ENCODE results near the gene GSTT4.
"Not testable (repeated sequence)": the region's sequence is repeated elsewhere in the genome, so short reads cannot be mapped to it uniquely, and the experiment has no call there.

Gene GSTT4

DNA sequence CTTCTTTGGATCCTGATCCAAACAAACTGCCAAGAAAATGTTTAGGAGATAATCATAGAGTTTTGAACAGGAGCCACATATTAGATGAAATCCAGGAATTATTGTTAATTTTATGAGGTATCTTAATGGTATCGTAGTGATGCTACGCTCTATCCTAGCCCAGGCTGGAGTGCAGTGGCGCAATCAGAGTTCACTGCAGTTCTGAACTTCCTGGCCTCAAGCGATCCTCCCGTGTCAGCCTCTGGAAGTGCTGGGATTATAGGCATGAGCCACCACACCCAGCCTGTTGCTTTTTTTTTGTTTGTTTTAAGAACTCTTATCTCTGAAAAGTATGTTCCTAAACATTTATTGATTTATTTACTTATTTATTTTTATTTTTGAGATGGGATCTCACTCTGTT lies 2.4 kb downstream of the GSTT4 start:
- no peak overlapping the region for H3K4me3 ChIP-seq (ENCODE audit: low read length)
- no peaks in the 10 kb centered on the region for H3K27me3 ChIP-seq (ENCODE audit: control insufficient read depth, insufficient read depth, low read length)
- H3K27ac ChIP-seq (ENCODE audit: low read depth, low read length): no peak overlapping the region
- peaks cover 4% of the 10 kb centered on the region for H3K4me1 ChIP-seq (ENCODE audit: control insufficient read depth, insufficient read depth, low read length)
- H3K9ac ChIP-seq (ENCODE audit: low read length): no peak overlapping the region
- no peaks in the 10 kb centered on the region for H3K36me3 ChIP-seq (ENCODE audit: control insufficient read depth, insufficient read depth, low read length)

DNA sequence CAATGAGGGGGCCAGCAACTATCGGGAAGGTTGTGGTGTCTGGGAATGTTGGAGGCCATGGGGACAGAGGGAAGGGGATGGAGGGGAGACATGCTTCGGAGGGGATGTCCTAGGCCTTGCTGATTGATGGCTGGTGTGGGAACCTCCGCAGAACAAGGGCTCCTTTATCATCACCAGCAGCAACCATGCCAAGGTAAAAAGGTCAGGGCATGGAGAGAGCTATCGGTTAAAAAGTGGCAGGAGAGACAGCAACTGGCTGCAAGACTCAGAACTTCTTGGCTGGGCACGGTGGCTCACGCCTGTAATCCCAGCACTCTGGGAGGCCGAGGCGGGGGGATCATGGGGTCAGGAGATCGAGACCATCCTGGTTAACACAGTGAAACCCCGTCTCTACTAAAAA lies 3.0 kb downstream of the GSTT4 start:
- Histone ChIP-seq H3K27me3 (ENCODE audit: control insufficient read depth, insufficient read depth, low read length) (no peaks in the 10 kb centered on the region), H3K27ac (ENCODE audit: low read depth, low read length) (no peak overlapping the region), H3K36me3 (ENCODE audit: control insufficient read depth, insufficient read depth, low read length) (no peaks in the 10 kb centered on the region), H3K4me3 (ENCODE audit: low read length) (no peak overlapping the region), H3K9ac (ENCODE audit: low read length) (no peak overlapping the region), H3K4me1 (ENCODE audit: control insufficient read depth, insufficient read depth, low read length) (peaks cover 4% of the 10 kb centered on the region)

DNA sequence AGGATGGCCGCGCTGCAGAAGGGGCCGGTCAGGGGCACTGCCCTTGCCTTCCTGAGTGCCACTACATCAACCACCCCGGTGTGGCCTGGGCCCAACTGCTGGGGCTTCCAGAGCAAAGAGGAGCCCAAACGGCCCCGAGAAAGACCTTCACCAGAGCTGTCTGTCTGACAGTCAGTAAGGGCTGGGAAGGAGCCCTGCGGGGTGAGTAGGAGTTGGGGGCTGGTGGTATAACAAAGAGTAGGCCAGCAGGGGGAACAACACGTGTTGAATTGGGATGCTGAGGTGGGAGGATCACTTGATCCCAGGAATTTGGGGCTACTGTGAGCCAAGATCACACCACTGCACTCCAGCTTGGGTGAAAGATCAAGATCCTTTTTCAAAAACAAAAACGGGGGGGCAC lies 3.9 kb downstream of the GSTT4 start:
- H3K9ac ChIP-seq (ENCODE audit: low read length): no peak overlapping the region
- H3K36me3 ChIP-seq (ENCODE audit: control insufficient read depth, insufficient read depth, low read length): no peaks in the 10 kb centered on the region
- peaks cover 4% of the 10 kb centered on the region for H3K4me1 ChIP-seq (ENCODE audit: control insufficient read depth, insufficient read depth, low read length)
- no peaks in the 10 kb centered on the region for H3K27me3 ChIP-seq (ENCODE audit: control insufficient read depth, insufficient read depth, low read length)
- no peak overlapping the region for H3K4me3 ChIP-seq (ENCODE audit: low read length)
- no peak overlapping the region for H3K27ac ChIP-seq (ENCODE audit: low read depth, low read length)

DNA sequence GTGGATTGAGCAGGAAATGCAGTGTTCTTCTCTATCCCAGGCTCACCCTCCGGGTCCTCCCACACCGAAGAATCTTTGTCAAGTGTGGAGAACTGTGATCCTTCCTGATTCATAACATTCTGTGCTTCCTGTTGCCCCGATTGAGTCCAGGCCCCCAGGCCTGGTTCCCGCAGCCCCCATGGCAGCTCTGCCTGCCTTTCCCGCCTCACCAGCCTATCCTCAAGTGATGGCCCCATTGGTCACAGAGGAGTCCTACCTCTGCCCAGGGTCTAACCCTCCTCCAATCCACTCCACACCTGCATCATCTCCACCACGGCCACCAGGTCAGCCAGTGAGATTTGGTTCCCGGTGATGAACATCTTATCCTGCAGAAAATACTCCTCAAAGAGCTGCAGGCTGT lies 5.5 kb downstream of the GSTT4 start:
- not testable (repeated sequence) for H3K36me3 ChIP-seq (ENCODE audit: control insufficient read depth, insufficient read depth, low read length); H3K9ac ChIP-seq (ENCODE audit: low read length); H3K4me3 ChIP-seq (ENCODE audit: low read length); H3K4me1 ChIP-seq (ENCODE audit: control insufficient read depth, insufficient read depth, low read length); H3K27ac ChIP-seq (ENCODE audit: low read depth, low read length); H3K27me3 ChIP-seq (ENCODE audit: control insufficient read depth, insufficient read depth, low read length)

DNA sequence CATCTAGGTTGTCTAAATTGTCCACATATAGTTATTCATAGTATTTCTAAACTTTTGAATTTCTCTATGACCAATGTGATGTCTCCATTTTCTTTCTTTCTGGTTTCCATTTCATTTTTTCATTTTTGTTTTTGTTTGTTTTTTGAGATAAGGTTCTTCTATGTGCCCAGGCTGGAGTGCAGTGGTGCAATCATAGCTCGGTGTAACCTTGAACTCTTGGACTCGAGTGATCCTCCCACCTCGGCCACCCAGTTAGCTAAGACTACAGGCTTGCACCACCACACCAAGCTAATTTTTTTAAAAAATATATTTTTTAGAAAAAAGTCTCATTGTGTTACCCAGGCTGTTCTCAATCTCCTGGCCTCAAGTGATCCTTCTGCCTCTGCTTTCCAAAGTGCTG lies 8.2 kb downstream of the GSTT4 start:
- Histone ChIP-seq H3K27me3 (ENCODE audit: control insufficient read depth, insufficient read depth, low read length) (no peaks in the 10 kb centered on the region), H3K27ac (ENCODE audit: low read depth, low read length) (no peak overlapping the region), H3K9ac (ENCODE audit: low read length) (no peak overlapping the region), H3K4me3 (ENCODE audit: low read length) (no peak overlapping the region), H3K4me1 (ENCODE audit: control insufficient read depth, insufficient read depth, low read length) (no peaks in the 10 kb centered on the region), H3K36me3 (ENCODE audit: control insufficient read depth, insufficient read depth, low read length) (no peaks in the 10 kb centered on the region)

DNA sequence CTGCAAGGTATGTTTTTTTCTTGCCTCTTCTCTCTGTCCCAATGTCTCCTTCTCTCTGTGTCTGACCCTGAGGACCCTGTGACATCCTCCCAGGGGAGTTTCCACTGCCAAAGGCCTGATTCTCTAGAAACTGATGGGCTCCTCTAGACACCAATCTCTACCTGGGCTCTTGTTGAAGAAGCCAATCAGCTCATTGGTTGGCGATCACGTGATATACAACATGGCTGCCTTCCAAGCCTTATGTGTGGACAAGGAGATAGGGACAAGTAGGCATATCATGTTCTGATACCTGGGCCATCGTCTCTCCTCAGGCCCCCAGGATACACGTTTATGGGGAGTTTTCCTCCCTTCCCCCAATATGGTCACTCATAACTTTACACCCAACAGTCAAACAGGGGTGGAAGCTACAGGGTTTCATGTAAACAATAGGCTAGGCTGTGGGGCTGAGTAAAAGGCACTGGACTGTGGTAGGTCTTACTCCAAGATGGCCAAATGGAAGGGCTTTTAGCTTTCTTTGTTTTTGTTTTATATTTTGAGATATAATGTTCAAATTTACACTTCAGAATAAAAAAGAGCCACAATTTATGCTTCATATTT lies 11.6 kb downstream of the GSTT4 start:
- H3K27ac ChIP-seq (ENCODE audit: low read depth, low read length); H3K27me3 ChIP-seq (ENCODE audit: control insufficient read depth, insufficient read depth, low read length); H3K4me3 ChIP-seq (ENCODE audit: low read length); H3K9ac ChIP-seq (ENCODE audit: low read length); H3K36me3 ChIP-seq (ENCODE audit: control insufficient read depth, insufficient read depth, low read length); H3K4me1 ChIP-seq (ENCODE audit: control insufficient read depth, insufficient read depth, low read length): not testable (repeated sequence)

DNA sequence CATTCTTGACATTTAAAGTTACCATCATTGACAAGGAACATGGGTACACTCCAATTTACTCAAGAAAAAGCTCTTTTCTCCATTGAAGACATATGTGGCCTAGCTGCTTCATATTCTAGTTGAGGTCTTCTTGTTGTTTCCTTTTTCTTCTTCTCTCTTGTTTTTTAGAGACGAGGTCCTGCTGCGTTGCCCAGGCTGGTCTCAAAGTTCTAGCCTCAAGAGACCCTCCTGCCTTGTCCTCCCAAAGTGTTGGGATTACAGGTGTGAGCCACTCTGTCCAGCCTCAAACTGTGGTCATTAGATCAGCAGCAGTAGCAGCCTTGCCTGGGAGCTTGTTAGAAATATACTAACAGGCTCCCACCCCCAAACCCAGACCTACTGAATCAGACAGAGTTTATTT lies 12.2 kb downstream of the GSTT4 start:
- H3K4me3 ChIP-seq (ENCODE audit: low read length); H3K27me3 ChIP-seq (ENCODE audit: control insufficient read depth, insufficient read depth, low read length); H3K36me3 ChIP-seq (ENCODE audit: control insufficient read depth, insufficient read depth, low read length); H3K9ac ChIP-seq (ENCODE audit: low read length); H3K4me1 ChIP-seq (ENCODE audit: control insufficient read depth, insufficient read depth, low read length); H3K27ac ChIP-seq (ENCODE audit: low read depth, low read length): not testable (repeated sequence)

DNA sequence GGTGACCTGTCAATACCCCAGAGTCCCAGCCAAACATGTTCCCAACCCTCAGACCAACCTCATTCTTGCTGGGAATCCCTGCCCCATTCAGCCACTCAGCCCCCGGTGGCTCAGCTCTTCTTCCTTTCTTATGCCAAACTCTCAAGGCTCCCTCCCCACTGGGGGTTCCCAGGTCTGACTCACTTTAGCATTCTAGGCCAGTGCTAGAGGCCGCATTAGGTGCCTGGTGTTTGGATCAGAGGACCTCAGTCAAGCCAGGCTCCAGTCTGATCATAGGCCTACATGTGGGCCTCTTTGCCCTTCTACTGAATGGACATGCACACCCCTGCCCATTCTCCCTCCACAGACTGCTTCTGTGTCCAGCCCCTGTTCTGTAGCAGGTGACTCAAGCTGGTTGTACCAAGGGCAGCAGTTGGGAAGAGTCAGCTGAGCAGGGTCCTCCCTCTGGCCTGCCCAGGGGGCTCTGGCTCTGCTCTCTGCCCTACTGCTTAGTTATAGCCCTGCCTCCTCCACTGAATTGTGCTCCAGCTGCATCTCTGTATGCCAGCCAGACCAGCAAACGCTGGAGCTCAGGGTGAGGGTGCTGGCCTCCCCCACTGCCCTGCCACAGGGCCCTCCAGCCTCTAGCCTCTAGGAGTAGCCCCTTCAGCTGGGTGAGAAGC lies 15.5 kb downstream of the GSTT4 start:
- H3K36me3 ChIP-seq (ENCODE audit: control insufficient read depth, insufficient read depth, low read length); H3K4me1 ChIP-seq (ENCODE audit: control insufficient read depth, insufficient read depth, low read length); H3K27me3 ChIP-seq (ENCODE audit: control insufficient read depth, insufficient read depth, low read length); H3K4me3 ChIP-seq (ENCODE audit: low read length); H3K9ac ChIP-seq (ENCODE audit: low read length); H3K27ac ChIP-seq (ENCODE audit: low read depth, low read length): not testable (repeated sequence)

DNA sequence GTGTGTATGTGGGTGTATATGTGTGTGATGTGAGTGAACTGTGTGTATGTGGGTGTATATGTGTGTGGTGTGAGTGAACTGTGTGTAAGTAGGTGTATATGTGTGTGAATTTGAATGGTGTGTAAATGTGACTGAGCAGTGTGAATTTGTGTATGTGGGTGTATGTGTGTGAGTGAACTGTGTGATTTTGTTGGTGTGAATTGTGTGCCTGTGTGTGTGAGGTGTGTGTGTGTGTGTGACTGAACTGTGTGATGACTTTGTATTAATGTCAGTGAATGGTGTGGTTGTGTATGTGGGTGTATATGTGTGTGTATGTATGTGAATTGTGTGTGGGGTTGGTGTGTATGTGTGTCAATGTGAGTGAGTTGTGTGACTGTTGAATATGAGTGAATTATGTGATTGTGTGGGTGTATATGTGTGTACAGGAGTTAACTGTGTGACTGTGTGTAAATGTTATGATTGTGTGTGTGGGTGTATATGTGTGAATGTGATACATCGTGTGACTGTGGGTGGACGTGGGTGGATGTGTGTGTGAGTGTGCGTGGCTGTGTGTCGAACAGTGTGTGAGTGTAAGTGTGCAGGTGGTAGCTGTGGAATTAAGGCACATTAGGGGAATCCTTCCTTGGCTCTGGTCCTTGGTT lies 18.6 kb downstream of the GSTT4 start:
- not testable (repeated sequence) for H3K4me1 ChIP-seq (ENCODE audit: control insufficient read depth, insufficient read depth, low read length); H3K36me3 ChIP-seq (ENCODE audit: control insufficient read depth, insufficient read depth, low read length); H3K27me3 ChIP-seq (ENCODE audit: control insufficient read depth, insufficient read depth, low read length); H3K9ac ChIP-seq (ENCODE audit: low read length); H3K27ac ChIP-seq (ENCODE audit: low read depth, low read length); H3K4me3 ChIP-seq (ENCODE audit: low read length)

DNA sequence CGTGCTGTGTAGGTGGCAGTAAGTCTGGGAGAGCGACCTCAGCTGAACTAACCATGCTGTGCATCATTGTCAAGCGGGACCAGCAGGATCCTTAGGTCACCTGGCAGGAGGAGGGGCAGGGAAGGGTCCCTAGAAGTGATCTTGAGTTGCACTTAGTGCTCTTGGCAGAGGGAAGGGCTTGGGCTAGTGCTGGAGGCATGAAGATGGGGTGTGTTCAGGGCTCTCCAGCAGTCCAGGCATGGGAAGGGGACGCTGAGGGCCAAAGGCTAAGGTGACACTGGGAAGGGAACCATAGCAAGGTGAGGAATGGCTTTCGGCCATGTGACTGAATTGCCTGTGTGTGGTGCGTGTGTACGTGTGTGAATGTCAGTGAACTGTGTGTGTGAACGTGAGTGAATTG lies 19.2 kb downstream of the GSTT4 start:
- H3K27ac ChIP-seq (ENCODE audit: low read depth, low read length); H3K36me3 ChIP-seq (ENCODE audit: control insufficient read depth, insufficient read depth, low read length); H3K9ac ChIP-seq (ENCODE audit: low read length); H3K27me3 ChIP-seq (ENCODE audit: control insufficient read depth, insufficient read depth, low read length); H3K4me3 ChIP-seq (ENCODE audit: low read length); H3K4me1 ChIP-seq (ENCODE audit: control insufficient read depth, insufficient read depth, low read length): not testable (repeated sequence)

DNA sequence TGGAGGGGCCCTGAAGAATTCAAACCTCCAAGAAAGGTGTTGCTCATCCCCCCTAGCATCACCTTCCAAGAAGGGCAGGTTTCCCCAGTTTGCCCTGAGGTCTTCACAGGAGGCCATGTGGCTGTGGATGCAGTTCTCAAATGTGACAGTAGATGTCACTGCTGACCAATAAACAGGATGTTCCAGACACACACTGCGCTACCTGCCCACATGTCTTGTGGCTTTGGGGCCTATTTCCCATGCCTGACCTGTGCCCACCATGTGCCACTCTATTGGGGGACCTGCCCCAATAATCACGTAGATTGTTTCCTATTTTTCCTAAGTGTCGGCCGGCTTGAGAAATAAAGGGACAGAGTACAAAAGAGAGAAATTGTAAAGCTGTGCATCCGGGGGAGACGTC lies 20.8 kb downstream of the GSTT4 start:
- H3K4me1 ChIP-seq (ENCODE audit: control insufficient read depth, insufficient read depth, low read length): no peaks in the 10 kb centered on the region
- H3K4me3 ChIP-seq (ENCODE audit: low read length): no peak overlapping the region
- H3K9ac ChIP-seq (ENCODE audit: low read length): no peak overlapping the region
- no peak overlapping the region for H3K27ac ChIP-seq (ENCODE audit: low read depth, low read length)
- H3K27me3 ChIP-seq (ENCODE audit: control insufficient read depth, insufficient read depth, low read length): no peaks in the 10 kb centered on the region
- no peaks in the 10 kb centered on the region for H3K36me3 ChIP-seq (ENCODE audit: control insufficient read depth, insufficient read depth, low read length)

DNA sequence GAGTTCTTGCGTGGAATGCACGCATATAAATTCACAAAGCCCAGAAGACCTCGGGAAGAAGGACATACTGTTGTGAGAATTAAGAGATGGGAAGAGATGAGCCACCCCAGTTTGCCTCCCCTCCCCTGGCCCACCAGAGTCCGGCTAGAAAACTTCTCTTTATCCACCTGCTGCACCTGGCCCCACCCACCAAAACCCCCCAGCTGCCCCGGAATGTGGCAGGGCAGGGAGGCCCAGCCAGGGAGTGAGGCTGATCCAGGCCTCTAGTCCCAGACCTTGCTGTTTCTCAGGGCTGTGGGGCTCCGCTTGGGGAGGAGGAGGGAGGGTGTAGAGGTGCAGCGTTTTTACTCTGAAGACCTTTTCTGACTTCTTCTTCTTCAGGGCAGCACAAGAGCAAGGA lies 24.7 kb downstream of the GSTT4 start:
- H3K9ac ChIP-seq (ENCODE audit: low read length); H3K27me3 ChIP-seq (ENCODE audit: control insufficient read depth, insufficient read depth, low read length); H3K36me3 ChIP-seq (ENCODE audit: control insufficient read depth, insufficient read depth, low read length); H3K27ac ChIP-seq (ENCODE audit: low read depth, low read length); H3K4me1 ChIP-seq (ENCODE audit: control insufficient read depth, insufficient read depth, low read length); H3K4me3 ChIP-seq (ENCODE audit: low read length): not testable (repeated sequence)

DNA sequence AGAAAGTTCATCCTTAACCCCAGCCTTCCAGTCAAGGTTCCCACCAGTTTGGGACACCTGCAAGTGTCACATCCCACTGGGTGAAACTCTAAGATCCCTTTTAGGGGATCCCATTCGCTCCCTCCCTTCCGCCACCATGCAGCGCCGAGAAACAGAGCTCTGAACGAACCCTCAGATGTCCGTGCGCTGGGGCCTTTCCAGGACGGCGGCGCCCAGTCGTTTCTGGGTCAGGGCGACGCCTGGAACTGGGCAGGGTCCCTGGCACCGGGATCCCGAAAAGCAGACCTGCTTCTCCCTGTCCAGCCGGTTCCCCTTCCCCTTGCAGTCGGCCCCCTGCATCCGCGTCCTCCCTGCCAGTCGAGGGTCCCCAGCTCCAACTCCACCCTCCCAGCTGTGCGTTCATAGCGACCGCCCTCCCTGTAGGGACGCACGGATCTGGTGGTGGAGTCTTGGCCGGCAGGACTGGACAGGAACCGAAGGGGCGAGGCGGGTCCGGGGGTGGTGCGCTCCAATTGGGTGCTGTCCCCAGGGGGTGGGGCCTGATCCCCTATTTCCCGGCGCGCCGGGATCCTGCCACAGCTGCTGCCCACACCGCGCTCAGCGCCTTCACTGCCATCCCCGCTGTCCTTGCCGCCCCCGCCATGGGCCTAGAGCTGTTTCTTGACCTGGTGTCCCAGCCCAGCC lies 25.6 kb downstream of the GSTT4 start, which contains the start of gene GSTT2:
TSS of gene GSTT2 (plus strand) at position 578 of the 684 bp plus-strand sequence.
- not testable (repeated sequence) for H3K4me3 ChIP-seq (ENCODE audit: low read length); H3K36me3 ChIP-seq (ENCODE audit: control insufficient read depth, insufficient read depth, low read length); H3K27me3 ChIP-seq (ENCODE audit: control insufficient read depth, insufficient read depth, low read length); H3K4me1 ChIP-seq (ENCODE audit: control insufficient read depth, insufficient read depth, low read length); H3K9ac ChIP-seq (ENCODE audit: low read length); H3K27ac ChIP-seq (ENCODE audit: low read depth, low read length)

Data from rectal smooth muscle tissue (tissue), 1 donor.